Subcutaneous adipose tissue (tissue), 4 donors: ENCODE measurements around the gene BMAL1. TPM values are rescaled to one million over a fixed set of nuclear protein-coding genes. Genes with fewer than 3 reads are reported as not detected.

ENCODE experiments used
- CTCF ChIP-seq: fragments of 450-650 bp; IDR thresholded peaks from one replicate; pipeline ENCODE4 v1.5.1; 2016; ENCODE audit warnings: low read depth, mild to moderate bottlenecking, control low read depth, antibody characterized with exemption, moderate library complexity
- total RNA-seq, 4 donors: library from RNA; depleted of rRNA; stranded (reverse); fragments of >200 nt; gene quantifications; one replicate each; pipeline ENCODE4 v1.1.0, GENCODE V29; 2016

BMAL1 gene
- total RNA-seq = 10 to 100 TPM; 40.8 to 81.8 (median 54.0) TPM

- TF ChIP-seq CTCF = no peak
These were observed at the start of gene BMAL1 for GRCh38 chr11:13277768-13278608. Gene BMAL1 (plus strand): TSS chr11:13277790. CDS start chr11:13354309, 76,519 bp downstream.

DNA sequence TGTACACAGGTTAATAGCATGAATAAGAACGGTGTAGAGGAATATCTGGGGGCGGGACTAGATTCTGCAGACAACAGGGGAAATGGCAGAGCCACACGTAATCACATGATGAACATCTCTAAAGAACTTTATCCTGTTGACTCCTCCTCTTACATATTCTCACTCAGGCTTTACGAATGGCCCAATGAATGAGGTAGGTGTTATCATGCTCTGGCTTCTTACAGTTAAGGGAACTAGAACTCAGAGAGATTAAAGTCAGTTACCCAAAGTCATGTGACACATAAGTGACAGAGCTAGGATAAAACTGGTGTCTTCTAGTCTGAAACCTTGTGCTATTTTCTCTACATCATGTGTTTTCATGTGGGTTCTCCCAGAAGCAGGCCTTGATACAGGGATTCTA, 49.0 kb upstream of the BMAL1 start:
- TF ChIP-seq CTCF = no peak

DNA sequence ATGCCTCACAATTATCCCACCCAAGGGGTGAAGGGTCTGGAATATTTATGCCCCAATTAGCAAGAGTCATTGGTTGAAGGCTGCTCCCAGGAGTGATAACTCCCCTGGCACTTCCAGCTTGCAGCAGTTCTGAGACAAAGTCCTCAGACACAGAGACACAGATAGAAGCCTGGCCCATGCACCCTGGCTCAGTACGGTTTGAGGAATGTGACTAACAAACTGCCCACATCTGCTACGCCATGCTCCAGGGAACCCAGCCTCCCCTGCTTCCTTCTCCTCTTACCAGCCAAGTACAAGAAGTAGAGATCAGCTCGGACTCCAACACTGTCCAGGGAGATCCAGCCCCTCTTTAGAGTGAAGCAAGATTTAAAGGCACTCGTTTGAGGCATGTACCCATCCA, 48.5 kb upstream of the BMAL1 start:
- TF ChIP-seq CTCF = no peak

GRCh38 chr11:13229711-13230318, 47.8 kb upstream of the BMAL1 start:
- TF ChIP-seq CTCF = no peak

DNA sequence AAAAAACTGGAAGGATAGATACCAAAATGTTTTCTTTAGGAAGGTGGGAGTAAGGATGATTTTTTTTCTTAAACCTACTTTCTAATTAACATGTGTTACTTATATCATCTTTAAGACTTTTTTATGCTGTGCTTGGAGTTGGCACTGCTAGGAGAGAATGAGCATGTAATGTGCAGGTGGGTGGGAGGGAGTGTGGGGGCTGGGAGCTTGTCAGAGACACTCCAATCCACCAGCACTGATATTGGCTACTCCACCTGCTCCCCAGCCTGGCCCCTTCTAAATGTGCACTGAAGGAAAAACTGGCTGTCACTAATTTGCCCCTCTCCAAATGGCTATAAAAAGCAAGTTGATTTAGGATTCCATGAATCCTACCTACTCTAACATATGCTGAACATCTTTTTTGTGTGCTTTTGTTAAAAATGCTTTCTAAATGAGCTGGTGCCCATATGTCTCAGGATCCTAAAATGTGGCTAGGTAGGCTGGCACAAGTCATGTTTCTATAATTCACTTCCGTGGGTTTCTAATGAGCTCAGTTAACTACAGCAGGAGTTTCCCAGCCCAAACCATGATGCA, 44.3 kb upstream of the BMAL1 start:
- TF ChIP-seq CTCF = no peak

DNA sequence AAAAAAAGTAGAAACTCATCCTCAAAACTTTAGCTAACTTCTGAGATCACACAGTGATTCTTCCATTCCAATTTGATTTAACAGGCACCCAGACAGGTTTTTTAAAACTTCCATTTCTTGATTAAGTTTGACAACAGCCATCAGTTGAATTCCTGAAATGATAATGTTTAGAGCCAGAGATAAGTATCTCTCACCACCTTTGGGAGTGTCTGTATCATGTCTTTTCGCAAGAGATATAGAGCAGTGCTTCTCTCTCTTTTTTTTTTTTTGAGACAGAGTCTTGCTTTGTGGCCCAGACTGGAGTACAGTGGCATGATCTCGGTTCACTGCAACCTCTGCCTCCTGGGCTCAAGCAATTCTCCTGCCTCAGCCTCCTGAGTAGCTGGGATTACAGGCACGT, 41.7 kb upstream of the BMAL1 start:
- no peak for TF ChIP-seq CTCF

DNA sequence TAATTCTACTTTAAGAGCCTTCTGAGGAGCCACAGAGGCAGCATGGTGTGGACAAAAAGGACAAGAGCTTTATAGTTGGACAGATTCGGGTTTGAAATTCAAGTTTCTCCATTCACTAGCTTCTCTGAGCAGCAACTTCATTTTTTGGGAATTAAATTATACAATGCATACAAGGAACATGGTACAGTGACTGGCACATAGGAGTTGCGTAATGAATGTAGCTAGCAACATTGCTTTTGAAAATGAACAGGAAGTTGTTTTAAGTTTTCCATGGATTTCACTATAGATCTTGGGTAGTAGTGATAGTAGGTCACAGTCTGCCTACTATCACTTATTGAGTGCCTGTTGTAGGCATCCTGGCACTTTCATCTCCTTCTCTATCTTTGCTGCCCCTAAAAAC, 41.0 kb upstream of the BMAL1 start:
- TF ChIP-seq CTCF = no peak
